ENCODE measurements around the gene CDON.

- no peak for TF ChIP-seq CTCF (IDR thresholded peaks at IDR 0.05; ENCODE audit: low read length)
- no peak for TF ChIP-seq EZH2 (IDR thresholded peaks at IDR 0.05; ENCODE audit: borderline replicate concordance, low read length)
Observed at GRCh38 chr11:125935618-125936199, 127.0 kb downstream of the CDON start.
